SK-N-MC (cell line): ENCODE data around the gene NCSTN.

Source experiments
- EZH2 ChIP-seq: fragments of 200-600 bp; sonication (generic); IDR thresholded peaks from one replicate; pipeline ENCODE4 v1.6.1; 2017; ENCODE audit warnings: antibody characterized with exemption
- FOXP2 ChIP-seq: optimal IDR thresholded peaks from 2 replicates; pipeline ENCODE3; 2011; ENCODE audit warnings: mild to moderate bottlenecking, moderate library complexity; ENCODE audit not compliant: insufficient read depth; ENCODE audit errors: extremely low read length, control extremely low read depth
- POLR2AphosphoS5 ChIP-seq: IDR thresholded peaks from 2 replicates; pipeline ENCODE4 v1.6.1; 2012; ENCODE audit warnings: mild to moderate bottlenecking, low read depth, low read length, borderline replicate concordance

- TF ChIP-seq EZH2 (no peak), POLR2AphosphoS5 (no peak), FOXP2 (no peak)
These were observed 56.5 kb downstream of the NCSTN start for GRCh38 chr1:160399544-160400222.
